Osteoblast (primary cell): ENCODE measurements around the gene PHF10. TPM values are rescaled to one million over a fixed set of nuclear protein-coding genes. Genes with fewer than 3 reads are reported as not detected.

ENCODE experiments used
- DNase-seq: peaks from one replicate; pipeline ENCODE4 v3.0.0; 2011; ENCODE audit warnings: low spot score, mixed read lengths; ENCODE audit not compliant: insufficient read length; ENCODE audit errors: missing footprints
- H2AFZ ChIP-seq: 2 replicates; pipeline ENCODE4 v1.6.0; 2011; ENCODE audit warnings: mild to moderate bottlenecking, low read length
- H3K27ac ChIP-seq: 2 replicates; pipeline ENCODE4 v1.5.1; 2011; ENCODE audit warnings: mild to moderate bottlenecking, low read depth, low read length, moderate library complexity
- H3K27me3 ChIP-seq: 2 replicates; pipeline ENCODE4 v1.6.0; 2012; ENCODE audit warnings: mild to moderate bottlenecking, control low read depth, inconsistent platforms, low read length, moderate library complexity; ENCODE audit not compliant: insufficient read depth
- H3K36me3 ChIP-seq: 2 replicates; pipeline ENCODE4 v1.5.1; 2011; ENCODE audit warnings: mild to moderate bottlenecking, low read length, control low read depth, moderate library complexity; ENCODE audit not compliant: insufficient read depth
- H3K4me1 ChIP-seq: 2 replicates; pipeline ENCODE4 v1.5.1; 2011; ENCODE audit warnings: mild to moderate bottlenecking, low read length, control low read depth, moderate library complexity; ENCODE audit not compliant: insufficient read depth
- H3K4me2 ChIP-seq: 2 replicates; pipeline ENCODE4 v1.6.0; 2011; ENCODE audit warnings: mild to moderate bottlenecking, low read length; ENCODE audit not compliant: insufficient read depth
- H3K4me3 ChIP-seq: fragments of 200-600 bp; sonication (generic); 3 replicates; pipeline ENCODE4 v1.5.1; 2012; ENCODE audit warnings: mild to moderate bottlenecking, low read length, inconsistent platforms; ENCODE audit not compliant: insufficient read depth
- H3K79me2 ChIP-seq: 2 replicates; pipeline ENCODE4 v1.6.0; 2012; ENCODE audit warnings: mild to moderate bottlenecking, low read length, control low read depth, inconsistent platforms; ENCODE audit not compliant: insufficient read depth
- H3K9me3 ChIP-seq: 2 replicates; pipeline ENCODE4 v1.5.1; 2011; ENCODE audit warnings: low read depth, low read length, control low read depth
- H4K20me1 ChIP-seq: 2 replicates; pipeline ENCODE4 v1.6.0; 2012; ENCODE audit warnings: mild to moderate bottlenecking, low read length, control low read depth; ENCODE audit not compliant: insufficient read depth
- CTCF ChIP-seq: IDR thresholded peaks from 2 replicates; pipeline ENCODE4 v1.5.1; 2011; ENCODE audit warnings: mild to moderate bottlenecking, low read depth, low read length, moderate library complexity; ENCODE audit errors: extremely low read depth
- total RNA-seq: library from RNA; depleted of rRNA; stranded (reverse); fragments of >200 nt; gene quantifications from 2 replicates; pipeline ENCODE4 v1.2.3, GENCODE V29; 2012

PHF10 gene
- total RNA-seq, 1 donor: 21.0 TPM

- Histone ChIP-seq H3K4me2 (peak overlapping the region; percentile 89), H3K4me3 (peak overlapping the region; percentile 90), H3K27ac (peak overlapping the region; percentile 84), H3K27me3 (no peaks in the 10 kb centered on the region), H4K20me1 (peaks cover 19% of the 10 kb centered on the region), H2AFZ (peak overlapping the region; percentile 89), H3K79me2 (peaks cover 43% of the 10 kb centered on the region), H3K36me3 (peaks cover 9% of the 10 kb centered on the region), H3K9me3 (no peaks in the 10 kb centered on the region), H3K4me1 (peaks cover 15% of the 10 kb centered on the region)
- peak; percentile 91 for DNase-seq
- TF ChIP-seq CTCF: no peak
Observed at GRCh38 chr6:169722362-169723199, 1.7 kb downstream of the PHF10 start.

DNA sequence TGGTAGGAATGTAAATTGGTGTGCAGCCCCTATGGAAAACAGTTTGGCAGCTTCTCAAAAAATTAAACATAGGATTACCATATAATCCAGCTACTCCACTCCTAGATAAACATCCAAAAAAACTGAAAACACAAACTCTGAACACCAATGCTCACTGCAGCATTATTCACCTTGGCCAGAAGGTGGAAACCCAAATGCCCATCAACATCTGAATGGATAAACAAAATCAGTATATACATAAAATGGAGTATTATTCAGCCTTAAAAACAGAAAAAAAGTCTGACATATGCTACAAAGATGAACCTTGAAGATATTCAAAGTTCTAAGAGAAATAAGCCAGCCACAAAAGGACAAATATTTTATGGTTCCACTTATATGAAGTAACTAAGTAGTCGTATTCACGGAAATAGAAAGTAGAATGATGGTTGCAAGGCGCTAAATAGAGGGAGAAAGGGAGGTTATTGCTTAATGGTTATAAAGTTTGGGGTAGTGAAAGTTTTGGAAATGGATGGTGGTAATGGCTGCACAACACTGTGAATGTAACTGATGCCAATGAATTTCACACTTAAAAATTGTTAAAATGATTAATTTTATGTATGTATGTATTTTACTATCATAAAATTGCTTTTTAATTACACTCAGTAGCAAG is 4.0 kb downstream of the PHF10 start:
- Histone ChIP-seq H4K20me1 (peaks cover 19% of the 10 kb centered on the region), H3K4me2 (no peak overlapping the region), H3K9me3 (no peaks in the 10 kb centered on the region), H3K27me3 (no peaks in the 10 kb centered on the region), H3K79me2 (peaks cover 43% of the 10 kb centered on the region), H3K4me3 (no peak overlapping the region), H3K27ac (no peak overlapping the region), H3K4me1 (peaks cover 15% of the 10 kb centered on the region), H3K36me3 (peaks cover 17% of the 10 kb centered on the region), H2AFZ (no peak overlapping the region)
- no peak for TF ChIP-seq CTCF
- DNase-seq: no peak

DNA sequence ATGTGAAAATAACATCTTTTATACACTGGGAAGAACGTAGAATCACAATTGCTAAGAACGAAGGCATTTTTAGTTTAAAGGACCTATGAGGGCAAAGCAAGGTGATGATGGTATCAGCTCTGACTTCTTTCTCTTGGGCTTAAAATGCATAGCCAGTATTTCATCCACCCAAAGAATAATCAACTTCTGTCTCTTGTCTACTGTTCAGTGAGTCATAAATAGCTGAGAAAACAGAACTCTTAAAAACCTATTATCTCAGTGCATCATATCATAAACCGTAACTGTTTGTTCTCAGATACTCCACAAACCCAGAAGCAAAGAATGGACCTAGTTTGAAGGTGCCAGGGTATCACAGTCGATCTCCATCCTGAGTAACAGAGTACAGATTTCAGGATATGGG is 5.2 kb downstream of the PHF10 start:
- Histone ChIP-seq H3K4me3 (no peak overlapping the region), H3K79me2 (peaks cover 43% of the 10 kb centered on the region), H3K9me3 (no peaks in the 10 kb centered on the region), H3K36me3 (peaks cover 24% of the 10 kb centered on the region), H3K27me3 (no peaks in the 10 kb centered on the region), H3K4me2 (no peak overlapping the region), H4K20me1 (peaks cover 19% of the 10 kb centered on the region), H3K27ac (peak overlapping the region; percentile 36), H2AFZ (no peak overlapping the region), H3K4me1 (peaks cover 15% of the 10 kb centered on the region)
- TF ChIP-seq CTCF: no peak
- DNase-seq: no peak

DNA sequence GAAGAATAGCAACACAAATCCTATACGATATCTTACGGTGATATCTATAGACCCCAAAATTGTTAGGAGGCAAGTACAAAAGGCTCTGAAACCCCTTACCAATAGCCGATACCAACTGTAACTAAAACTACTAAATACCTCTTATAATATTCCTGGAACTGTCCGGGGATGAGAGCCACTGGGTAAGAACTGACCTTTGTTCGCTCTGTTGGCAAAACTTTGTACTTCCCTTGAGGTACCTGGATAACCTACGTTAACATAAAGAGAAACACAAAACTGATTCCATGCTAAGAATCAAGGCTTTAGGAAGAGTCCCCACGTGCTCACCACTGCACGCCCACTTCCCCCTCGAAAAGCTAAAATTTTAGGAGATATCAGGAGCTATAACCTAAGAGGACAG is 9.7 kb downstream of the PHF10 start:
- H3K27me3 ChIP-seq: no peaks in the 10 kb centered on the region
- no peak for DNase-seq
- TF ChIP-seq CTCF: no peak
- no peaks in the 10 kb centered on the region for H3K4me1 ChIP-seq
- no peak overlapping the region for H2AFZ ChIP-seq
- H4K20me1 ChIP-seq: peaks cover 6% of the 10 kb centered on the region
- no peak overlapping the region for H3K4me2 ChIP-seq
- H3K9me3 ChIP-seq: no peaks in the 10 kb centered on the region
- H3K79me2 ChIP-seq: peaks cover 14% of the 10 kb centered on the region
- no peak overlapping the region for H3K4me3 ChIP-seq
- peaks cover 34% of the 10 kb centered on the region for H3K36me3 ChIP-seq
- no peak overlapping the region for H3K27ac ChIP-seq
